GM04503 (cell line): Measurements from ENCODE around the gene ZMIZ2.
"Not testable (repeated sequence)": the region's sequence is repeated elsewhere in the genome, so short reads cannot be mapped to it uniquely, and the experiment has no call there.

Experiments
- DNase-seq: peaks from one replicate; pipeline ENCODE4 v3.0.0-alpha.2; 2012; ENCODE audit warnings: low read depth

ZMIZ2 gene

GRCh38 chr7:44798649-44799305 lies 50.1 kb downstream of the ZMIZ2 start:
- no peak for DNase-seq

- DNase-seq = no peak
Measured at GRCh38 chr7:44799939-44800338, 51.3 kb downstream of the ZMIZ2 start.

GRCh38 chr7:44801890-44802289 lies 53.2 kb downstream of the ZMIZ2 start:
- DNase-seq = no peak

GRCh38 chr7:44802418-44803025 lies 53.9 kb downstream of the ZMIZ2 start:
- DNase-seq = no peak

GRCh38 chr7:44803828-44804519 lies 55.3 kb downstream of the ZMIZ2 start:
- DNase-seq = not testable (repeated sequence)

GRCh38 chr7:44805950-44806349 lies 57.3 kb downstream of the ZMIZ2 start:
- DNase-seq = no peak

GRCh38 chr7:44808914-44809393 lies 60.3 kb downstream of the ZMIZ2 start:
- no peak for DNase-seq

GRCh38 chr7:44811093-44811492 lies 62.4 kb downstream of the ZMIZ2 start:
- no peak for DNase-seq

- no peak for DNase-seq
Measured at GRCh38 chr7:44811571-44811970, 62.9 kb downstream of the ZMIZ2 start.

GRCh38 chr7:44814919-44815318 lies 66.3 kb downstream of the ZMIZ2 start:
- no peak for DNase-seq

- DNase-seq = no peak
Measured at GRCh38 chr7:44819292-44819691, 70.6 kb downstream of the ZMIZ2 start.
